Vagina (tissue), 2 donors: ENCODE measurements around the gene S1PR2. TPM values are rescaled to one million over a fixed set of nuclear protein-coding genes. Genes with fewer than 3 reads are reported as not detected.

Source experiments
- DNase-seq, 2 donors: peaks; one replicate each; pipeline ENCODE4 v3.0.0-alpha.2; 2017; ENCODE audit errors: extremely low spot score in 2 of 2
- H3K27ac ChIP-seq: fragments of 200-600 bp; sonication (generic); one replicate; pipeline ENCODE4 v1.5.1; 2019
- H3K27me3 ChIP-seq: fragments of 200-600 bp; sonication (generic); one replicate; pipeline ENCODE4 v1.5.1; 2019
- H3K36me3 ChIP-seq, 2 donors: fragments of 200-600 bp; sonication (generic); one replicate each; pipeline ENCODE4 v1.5.1; 2017 to 2019
- H3K4me1 ChIP-seq: fragments of 200-600 bp; sonication (generic); one replicate; pipeline ENCODE4 v1.5.1; 2019
- H3K4me3 ChIP-seq, 2 donors: fragments of 200-600 bp; sonication (generic); 1 replicate in 1 of 2; 2 replicates in 1 of 2; pipeline ENCODE4 v1.5.1; 2016 to 2019
- H3K9me3 ChIP-seq: fragments of 200-600 bp; sonication (generic); one replicate; pipeline ENCODE4 v1.5.1; 2019
- POLR2A ChIP-seq, 2 donors: fragments of 450-650 bp; IDR thresholded peaks; one replicate each; pipeline ENCODE4 v1.6.1; 2017; ENCODE audit warnings: antibody characterized with exemption in 2 of 2, mild to moderate bottlenecking in 2 of 2, moderate library complexity in 2 of 2
- POLR2AphosphoS5 ChIP-seq, 2 donors: sonication (generic); formaldehyde crosslinking; IDR thresholded peaks; one replicate each; pipeline ENCODE4 v1.9.0; 2017; ENCODE audit warnings: antibody characterized with exemption in 2 of 2, mild to moderate bottlenecking in 2 of 2, low read depth in 1 of 2; ENCODE audit not compliant: insufficient read depth in 1 of 2
- intact Hi-C: fragments of 100-400 bp; cut with DNase I; formaldehyde crosslinking; loops from one replicate; pipeline ENCODE4 v1.15.1; 2023
- total RNA-seq: library from RNA; depleted of rRNA; stranded (reverse); fragments of >200 nt; gene quantifications from one replicate; pipeline ENCODE4 v1.2.3, GENCODE V29; 2016
- TF ChIP-seq, protein P1 (sequence below), 3 experiments: fragments of 450-650 bp in 2 of 3; fragments of 200-600 bp in 1 of 3; sonication (generic) in 1 of 3; IDR thresholded peaks; one replicate each; pipeline ENCODE4 v1.5.1; 2017 to 2019; ENCODE audit warnings: antibody characterized with exemption in 3 of 3, mild to moderate bottlenecking in 2 of 3, moderate library complexity in 2 of 3

Gene S1PR2
- total RNA-seq, 1 donor from 2014 or later, result 28.2 TPM

DNA sequence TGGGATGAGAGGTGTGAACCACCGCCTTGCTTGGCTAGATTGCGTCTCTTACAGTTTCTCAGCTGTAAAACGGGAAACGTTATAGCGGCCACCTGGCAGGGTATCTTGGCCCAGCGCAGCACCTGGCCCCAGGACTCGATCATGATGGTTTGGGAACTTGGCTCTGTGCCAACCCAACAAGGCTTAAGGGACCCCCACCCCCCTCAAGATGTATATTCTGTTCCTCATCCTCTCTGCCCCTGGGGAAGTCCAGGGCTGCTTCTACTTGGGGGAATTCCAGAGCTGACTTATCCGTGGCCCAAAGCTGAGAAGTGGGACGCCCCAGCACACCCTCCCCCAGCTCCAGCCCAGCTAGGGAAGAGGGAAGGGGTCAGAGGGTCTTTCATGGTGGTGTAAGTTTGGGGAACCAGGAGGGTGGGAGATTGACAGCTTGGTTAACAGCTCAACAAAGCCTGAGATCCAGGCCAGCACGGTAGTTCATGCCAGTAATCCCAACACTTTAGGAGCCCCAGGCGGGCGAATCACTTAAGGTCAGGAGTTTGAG lies 40.5 kb upstream of the S1PR2 start:
- Histone ChIP-seq H3K36me3 (no peaks in the 10 kb centered on the region), H3K4me3 (peak overlapping the region; percentile 44 to 48), H3K4me1 (peaks cover 17% of the 10 kb centered on the region), H3K27me3 (no peaks in the 10 kb centered on the region), H3K9me3 (no peaks in the 10 kb centered on the region), H3K27ac (peak overlapping the region; percentile 68)
- TF ChIP-seq, protein P1, sequence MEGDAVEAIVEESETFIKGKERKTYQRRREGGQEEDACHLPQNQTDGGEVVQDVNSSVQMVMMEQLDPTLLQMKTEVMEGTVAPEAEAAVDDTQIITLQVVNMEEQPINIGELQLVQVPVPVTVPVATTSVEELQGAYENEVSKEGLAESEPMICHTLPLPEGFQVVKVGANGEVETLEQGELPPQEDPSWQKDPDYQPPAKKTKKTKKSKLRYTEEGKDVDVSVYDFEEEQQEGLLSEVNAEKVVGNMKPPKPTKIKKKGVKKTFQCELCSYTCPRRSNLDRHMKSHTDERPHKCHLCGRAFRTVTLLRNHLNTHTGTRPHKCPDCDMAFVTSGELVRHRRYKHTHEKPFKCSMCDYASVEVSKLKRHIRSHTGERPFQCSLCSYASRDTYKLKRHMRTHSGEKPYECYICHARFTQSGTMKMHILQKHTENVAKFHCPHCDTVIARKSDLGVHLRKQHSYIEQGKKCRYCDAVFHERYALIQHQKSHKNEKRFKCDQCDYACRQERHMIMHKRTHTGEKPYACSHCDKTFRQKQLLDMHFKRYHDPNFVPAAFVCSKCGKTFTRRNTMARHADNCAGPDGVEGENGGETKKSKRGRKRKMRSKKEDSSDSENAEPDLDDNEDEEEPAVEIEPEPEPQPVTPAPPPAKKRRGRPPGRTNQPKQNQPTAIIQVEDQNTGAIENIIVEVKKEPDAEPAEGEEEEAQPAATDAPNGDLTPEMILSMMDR (IDR thresholded peaks at IDR 0.05), result no peak
- TF ChIP-seq POLR2A (IDR thresholded peaks at IDR 0.05), result no peak
- no peak for TF ChIP-seq POLR2AphosphoS5 (IDR thresholded peaks at IDR 0.05; ENCODE audit: insufficient read depth in 1 of 2, low read depth in 1 of 2)
- intact Hi-C loops, result loop anchor here (5.0 kb wide), 1 partner anchor 61 kb away; the partner anchor contains the start of gene RAVER1
- DNase-seq, result no peak

DNA sequence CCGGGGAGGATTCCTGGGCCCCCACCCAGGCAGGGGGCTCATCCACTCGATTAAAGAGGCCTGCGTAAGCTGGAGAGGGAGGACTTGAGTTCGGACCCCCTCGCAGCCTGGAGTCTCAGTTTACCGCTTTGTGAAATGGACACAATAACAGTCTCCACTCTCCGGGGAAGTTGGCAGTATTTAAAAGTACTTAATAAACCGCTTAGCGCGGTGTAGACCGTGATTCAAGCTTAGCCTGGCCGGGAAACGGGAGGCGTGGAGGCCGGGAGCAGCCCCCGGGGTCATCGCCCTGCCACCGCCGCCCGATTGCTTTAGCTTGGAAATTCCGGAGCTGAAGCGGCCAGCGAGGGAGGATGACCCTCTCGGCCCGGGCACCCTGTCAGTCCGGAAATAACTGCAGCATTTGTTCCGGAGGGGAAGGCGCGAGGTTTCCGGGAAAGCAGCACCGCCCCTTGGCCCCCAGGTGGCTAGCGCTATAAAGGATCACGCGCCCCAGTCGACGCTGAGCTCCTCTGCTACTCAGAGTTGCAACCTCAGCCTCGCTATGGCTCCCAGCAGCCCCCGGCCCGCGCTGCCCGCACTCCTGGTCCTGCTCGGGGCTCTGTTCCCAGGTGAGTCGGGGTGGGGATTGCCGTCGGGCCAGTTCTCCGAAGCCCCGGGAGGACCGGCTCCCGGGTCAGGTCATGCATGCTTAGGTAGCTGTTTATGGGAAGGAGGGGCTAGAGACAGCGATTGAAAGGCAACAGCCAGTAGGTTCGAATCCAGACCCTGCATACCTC lies 39.7 kb upstream of the S1PR2 start, which contains the start of gene ICAM1:
Gene ICAM1, plus strand, starts transcription at position 505 of the 779 bp plus-strand sequence. Its CDS starts 40 bp downstream, at position 545.
- TF ChIP-seq, protein P1 (IDR thresholded peaks at IDR 0.05), result no peak
- peak in 1 of 2 donors; percentile 53 for TF ChIP-seq POLR2A (IDR thresholded peaks at IDR 0.05)
- TF ChIP-seq POLR2AphosphoS5 (IDR thresholded peaks at IDR 0.05; ENCODE audit: insufficient read depth in 1 of 2, low read depth in 1 of 2), result peak; percentile 61 to 85
- Histone ChIP-seq H3K9me3 (no peaks in the 10 kb centered on the region), H3K27ac (peak within 1 kb of the TSS; percentile 68), H3K4me3 (peak within 1 kb of the TSS; percentile 44 to 48), H3K4me1 (peaks cover 17% of the 10 kb centered on the region), H3K27me3 (no peaks in the 10 kb centered on the region), H3K36me3 (no peaks in the 10 kb centered on the region)
- intact Hi-C loops, result loop anchor here (5.0 kb wide), 1 partner anchor 61 kb away; the partner anchor contains the start of gene RAVER1
- no peak for DNase-seq

DNA sequence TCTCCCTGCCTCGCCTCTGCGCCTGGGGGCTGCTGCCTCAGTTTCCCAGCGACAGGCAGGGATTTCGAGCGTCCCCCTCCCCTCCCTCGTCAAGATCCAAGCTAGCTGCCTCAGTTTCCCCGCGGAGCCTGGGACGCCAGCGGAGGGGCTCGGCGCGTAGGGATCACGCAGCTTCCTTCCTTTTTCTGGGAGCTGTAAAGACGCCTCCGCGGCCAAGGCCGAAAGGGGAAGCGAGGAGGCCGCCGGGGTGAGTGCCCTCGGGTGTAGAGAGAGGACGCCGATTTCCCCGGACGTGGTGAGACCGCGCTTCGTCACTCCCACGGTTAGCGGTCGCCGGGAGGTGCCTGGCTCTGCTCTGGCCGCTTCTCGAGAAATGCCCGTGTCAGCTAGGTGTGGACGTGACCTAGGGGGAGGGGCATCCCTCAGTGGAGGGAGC lies 39.1 kb upstream of the S1PR2 start:
- intact Hi-C loops, result loop anchor here (5.0 kb wide), 1 partner anchor 62 kb away; the partner anchor contains the start of gene RAVER1
- H3K4me1 ChIP-seq, result peaks cover 17% of the 10 kb centered on the region
- H3K36me3 ChIP-seq, result no peaks in the 10 kb centered on the region
- no peaks in the 10 kb centered on the region for H3K27me3 ChIP-seq
- no peak for DNase-seq
- TF ChIP-seq POLR2AphosphoS5 (IDR thresholded peaks at IDR 0.05; ENCODE audit: insufficient read depth in 1 of 2, low read depth in 1 of 2) (no peak), POLR2A (IDR thresholded peaks at IDR 0.05) (no peak)
- TF ChIP-seq, protein P1 (IDR thresholded peaks at IDR 0.05), result no peak
- peak overlapping the region; percentile 44 to 48 for H3K4me3 ChIP-seq
- H3K27ac ChIP-seq, result peak overlapping the region; percentile 68
- no peaks in the 10 kb centered on the region for H3K9me3 ChIP-seq

DNA sequence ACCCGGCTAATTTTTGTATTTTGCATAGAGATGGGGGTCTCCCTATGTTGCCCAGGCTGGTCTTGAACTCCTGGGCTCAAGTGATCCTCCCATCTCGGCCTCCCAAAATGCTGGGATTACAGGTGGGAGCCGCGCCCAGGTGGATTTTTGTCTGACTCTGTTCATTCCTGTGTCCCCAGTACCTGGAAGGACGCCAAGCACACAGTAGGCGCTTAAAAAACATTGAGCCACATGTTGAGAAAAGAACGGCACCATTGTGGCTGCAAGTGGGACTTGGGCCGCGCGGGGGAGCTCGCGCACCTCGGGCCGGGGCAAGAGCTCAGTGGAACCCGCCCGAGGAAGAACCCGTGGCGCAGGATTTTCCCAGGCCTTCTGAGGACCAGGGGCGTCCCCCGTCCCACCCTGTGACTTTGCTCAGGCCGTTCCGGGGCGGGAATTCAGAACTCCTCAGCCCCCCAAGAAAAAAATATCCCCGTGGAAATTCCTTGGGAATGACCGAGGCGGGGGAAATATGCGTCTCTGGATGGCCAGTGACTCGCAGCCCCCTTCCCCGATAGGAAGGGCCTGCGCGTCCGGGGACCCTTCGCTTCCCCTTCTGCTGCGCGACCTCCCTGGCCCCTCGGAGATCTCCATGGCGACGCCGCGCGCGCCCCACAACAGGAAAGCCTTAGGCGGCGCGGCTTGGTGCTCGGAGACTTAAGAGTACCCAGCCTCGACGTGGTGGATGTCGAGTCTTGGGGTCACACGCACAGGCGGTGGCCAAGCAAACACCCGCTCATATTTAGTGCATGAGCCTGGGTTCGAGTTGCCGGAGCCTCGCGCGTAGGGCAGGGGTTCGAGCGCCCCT lies 38.4 kb upstream of the S1PR2 start:
- Histone ChIP-seq H3K27me3 (no peaks in the 10 kb centered on the region), H3K27ac (peak overlapping the region; percentile 68), H3K4me3 (peak overlapping the region; percentile 44 to 48), H3K36me3 (no peaks in the 10 kb centered on the region), H3K4me1 (peaks cover 17% of the 10 kb centered on the region), H3K9me3 (no peaks in the 10 kb centered on the region)
- DNase-seq, result no peak
- intact Hi-C loops, result loop anchor here (2.0 to 5.0 kb wide), 2 partner anchors 63 to 121 kb away; partner anchors contain the start of gene RAVER1
- peak; percentile 44 to 56 for TF ChIP-seq POLR2AphosphoS5 (IDR thresholded peaks at IDR 0.05; ENCODE audit: insufficient read depth in 1 of 2, low read depth in 1 of 2)
- no peak for TF ChIP-seq POLR2A (IDR thresholded peaks at IDR 0.05)
- TF ChIP-seq, protein P1 (IDR thresholded peaks at IDR 0.05), result peak; percentile 91 to 98 (median 93)
